Adipocyte (in vitro differentiated cells): Measurements from ENCODE around the gene DNMBP.
"Not testable (repeated sequence)": the region's sequence is repeated elsewhere in the genome, so short reads cannot be mapped to it uniquely, and the experiment has no call there.

Experiments
- DNase-seq: peaks from one replicate; pipeline ENCODE4 v3.0.0-alpha.2; 2015; ENCODE audit warnings: low read depth
- H3K27me3 ChIP-seq: replicated peaks from 2 replicates; pipeline ENCODE4 v1.7.0; 2013; ENCODE audit warnings: mild to moderate bottlenecking, low read length, moderate library complexity; ENCODE audit not compliant: control insufficient read depth, insufficient read depth
- H3K36me3 ChIP-seq: 2 replicates; pipeline ENCODE4 v1.7.0; 2013; ENCODE audit warnings: low read length, mild to moderate bottlenecking, moderate library complexity; ENCODE audit not compliant: control insufficient read depth, insufficient read depth, severe bottlenecking
- H3K4me1 ChIP-seq: 2 replicates; pipeline ENCODE4 v1.7.0; 2013; ENCODE audit warnings: mild to moderate bottlenecking, low read length, moderate library complexity; ENCODE audit not compliant: control insufficient read depth, insufficient read depth
- H3K4me3 ChIP-seq: 2 replicates; pipeline ENCODE4 v1.7.0; 2013; ENCODE audit warnings: mild to moderate bottlenecking, low read length, moderate library complexity
- H3K9ac ChIP-seq: 2 replicates; pipeline ENCODE4 v1.7.0; 2013; ENCODE audit warnings: mild to moderate bottlenecking, low read length, moderate library complexity
- H3K9me3 ChIP-seq: 2 replicates; pipeline ENCODE4 v1.7.0; 2013; ENCODE audit warnings: mild to moderate bottlenecking, low read length, moderate library complexity; ENCODE audit not compliant: control insufficient read depth

Gene DNMBP

GRCh38 chr10:99869581-99870122 lies 140.1 kb downstream of the DNMBP start:
- Histone ChIP-seq H3K9me3 (no peaks in the 10 kb centered on the region), H3K4me1 (peaks cover 5% of the 10 kb centered on the region), H3K4me3 (no peak overlapping the region), H3K36me3 (peaks cover 15% of the 10 kb centered on the region), H3K27me3 (no peaks in the 10 kb centered on the region), H3K9ac (no peak overlapping the region)
- no peak for DNase-seq

- H3K9ac ChIP-seq, H3K9me3 ChIP-seq, DNase-seq, H3K27me3 ChIP-seq, H3K4me1 ChIP-seq, H3K36me3 ChIP-seq, H3K4me3 ChIP-seq: not testable (repeated sequence)
Observed at GRCh38 chr10:99867250-99867649, 142.5 kb downstream of the DNMBP start.

GRCh38 chr10:99863535-99864240 lies 146.1 kb downstream of the DNMBP start:
- not testable (repeated sequence) for H3K27me3 ChIP-seq, H3K4me3 ChIP-seq, H3K36me3 ChIP-seq, H3K9me3 ChIP-seq, H3K4me1 ChIP-seq, H3K9ac ChIP-seq, DNase-seq

- no peak overlapping the region for H3K9ac ChIP-seq
- no peaks in the 10 kb centered on the region for H3K36me3 ChIP-seq
- H3K4me1 ChIP-seq, result no peaks in the 10 kb centered on the region
- H3K27me3 ChIP-seq, result no peaks in the 10 kb centered on the region
- no peaks in the 10 kb centered on the region for H3K9me3 ChIP-seq
- no peak for DNase-seq
- no peak overlapping the region for H3K4me3 ChIP-seq
Observed at GRCh38 chr10:99860466-99860865, 149.3 kb downstream of the DNMBP start.

GRCh38 chr10:99859585-99859984 lies 150.2 kb downstream of the DNMBP start:
- H3K9me3 ChIP-seq, result no peaks in the 10 kb centered on the region
- H3K4me1 ChIP-seq, result no peaks in the 10 kb centered on the region
- H3K4me3 ChIP-seq, result no peak overlapping the region
- no peaks in the 10 kb centered on the region for H3K27me3 ChIP-seq
- H3K36me3 ChIP-seq, result no peaks in the 10 kb centered on the region
- no peak for DNase-seq
- H3K9ac ChIP-seq, result no peak overlapping the region

GRCh38 chr10:99858849-99859248 lies 150.9 kb downstream of the DNMBP start:
- peaks cover 2% of the 10 kb centered on the region for H3K4me1 ChIP-seq
- H3K9ac ChIP-seq, result no peak overlapping the region
- H3K27me3 ChIP-seq, result no peaks in the 10 kb centered on the region
- H3K36me3 ChIP-seq, result no peaks in the 10 kb centered on the region
- no peaks in the 10 kb centered on the region for H3K9me3 ChIP-seq
- no peak for DNase-seq
- H3K4me3 ChIP-seq, result no peak overlapping the region

- peak overlapping the region; percentile 14 for H3K9ac ChIP-seq
- no peak overlapping the region for H3K4me3 ChIP-seq
- no peak for DNase-seq
- no peaks in the 10 kb centered on the region for H3K27me3 ChIP-seq
- H3K4me1 ChIP-seq, result peaks cover 3% of the 10 kb centered on the region
- H3K36me3 ChIP-seq, result peaks cover 22% of the 10 kb centered on the region
- H3K9me3 ChIP-seq, result peaks cover 8% of the 10 kb centered on the region
Observed at GRCh38 chr10:99855479-99856071, 154.2 kb downstream of the DNMBP start.

- Histone ChIP-seq H3K9me3 (peaks cover 8% of the 10 kb centered on the region), H3K27me3 (no peaks in the 10 kb centered on the region), H3K4me3 (no peak overlapping the region), H3K36me3 (peaks cover 28% of the 10 kb centered on the region), H3K4me1 (peaks cover 3% of the 10 kb centered on the region), H3K9ac (peak overlapping the region; percentile 14)
- DNase-seq, result peak; percentile 57
Observed at GRCh38 chr10:99854860-99855259, 154.9 kb downstream of the DNMBP start.

- Histone ChIP-seq H3K36me3 (peaks cover 40% of the 10 kb centered on the region), H3K27me3 (no peaks in the 10 kb centered on the region)
Observed at GRCh38 chr10:99853655-99854054, 156.1 kb downstream of the DNMBP start.

GRCh38 chr10:99852481-99853213 lies 157.1 kb downstream of the DNMBP start:
- no peak overlapping the region for H3K4me3 ChIP-seq
- no peaks in the 10 kb centered on the region for H3K27me3 ChIP-seq
- peaks cover 8% of the 10 kb centered on the region for H3K9me3 ChIP-seq
- H3K36me3 ChIP-seq, result peaks cover 49% of the 10 kb centered on the region
- H3K4me1 ChIP-seq, result peaks cover 3% of the 10 kb centered on the region
- H3K9ac ChIP-seq, result no peak overlapping the region
- DNase-seq, result no peak

More at GRCh38 chr10:99853655-99854054, 156.1 kb downstream of the DNMBP start:
- H3K4me3 ChIP-seq, result no peak overlapping the region
- DNase-seq, result no peak
- H3K9me3 ChIP-seq, result peaks cover 8% of the 10 kb centered on the region
- no peak overlapping the region for H3K9ac ChIP-seq
- peaks cover 3% of the 10 kb centered on the region for H3K4me1 ChIP-seq

- Histone ChIP-seq H3K9ac (no peak overlapping the region), H3K9me3 (peaks cover 8% of the 10 kb centered on the region), H3K4me1 (peaks cover 5% of the 10 kb centered on the region), H3K36me3 (peaks cover 49% of the 10 kb centered on the region), H3K4me3 (no peak overlapping the region), H3K27me3 (no peaks in the 10 kb centered on the region)
- DNase-seq, result no peak
Observed at GRCh38 chr10:99851825-99852224, 157.9 kb downstream of the DNMBP start.
